Measurements from ENCODE around the gene ZNF804B. TPM values are rescaled to one million over a fixed set of nuclear protein-coding genes. Genes with fewer than 3 reads are reported as not detected.

Gene ZNF804B
- total and polyA plus RNA-seq, 4 donors: not detected

- TF ChIP-seq, protein P1, sequence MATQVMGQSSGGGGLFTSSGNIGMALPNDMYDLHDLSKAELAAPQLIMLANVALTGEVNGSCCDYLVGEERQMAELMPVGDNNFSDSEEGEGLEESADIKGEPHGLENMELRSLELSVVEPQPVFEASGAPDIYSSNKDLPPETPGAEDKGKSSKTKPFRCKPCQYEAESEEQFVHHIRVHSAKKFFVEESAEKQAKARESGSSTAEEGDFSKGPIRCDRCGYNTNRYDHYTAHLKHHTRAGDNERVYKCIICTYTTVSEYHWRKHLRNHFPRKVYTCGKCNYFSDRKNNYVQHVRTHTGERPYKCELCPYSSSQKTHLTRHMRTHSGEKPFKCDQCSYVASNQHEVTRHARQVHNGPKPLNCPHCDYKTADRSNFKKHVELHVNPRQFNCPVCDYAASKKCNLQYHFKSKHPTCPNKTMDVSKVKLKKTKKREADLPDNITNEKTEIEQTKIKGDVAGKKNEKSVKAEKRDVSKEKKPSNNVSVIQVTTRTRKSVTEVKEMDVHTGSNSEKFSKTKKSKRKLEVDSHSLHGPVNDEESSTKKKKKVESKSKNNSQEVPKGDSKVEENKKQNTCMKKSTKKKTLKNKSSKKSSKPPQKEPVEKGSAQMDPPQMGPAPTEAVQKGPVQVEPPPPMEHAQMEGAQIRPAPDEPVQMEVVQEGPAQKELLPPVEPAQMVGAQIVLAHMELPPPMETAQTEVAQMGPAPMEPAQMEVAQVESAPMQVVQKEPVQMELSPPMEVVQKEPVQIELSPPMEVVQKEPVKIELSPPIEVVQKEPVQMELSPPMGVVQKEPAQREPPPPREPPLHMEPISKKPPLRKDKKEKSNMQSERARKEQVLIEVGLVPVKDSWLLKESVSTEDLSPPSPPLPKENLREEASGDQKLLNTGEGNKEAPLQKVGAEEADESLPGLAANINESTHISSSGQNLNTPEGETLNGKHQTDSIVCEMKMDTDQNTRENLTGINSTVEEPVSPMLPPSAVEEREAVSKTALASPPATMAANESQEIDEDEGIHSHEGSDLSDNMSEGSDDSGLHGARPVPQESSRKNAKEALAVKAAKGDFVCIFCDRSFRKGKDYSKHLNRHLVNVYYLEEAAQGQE (IDR thresholded peaks at IDR 0.05): no peak
- TF ChIP-seq FOXA1 (IDR thresholded peaks at IDR 0.05): no peak
- TF ChIP-seq HNF4G (IDR thresholded peaks at IDR 0.05): no peak
- H3K4me3 ChIP-seq (ENCODE audit: low read depth in 1 of 3, low read length in 3 of 3): no peak within 1 kb of the TSS
- H3K4me1 ChIP-seq (ENCODE audit: control insufficient read depth in 4 of 4, insufficient read depth in 4 of 4, low read length in 3 of 4): peaks cover 2 to 4% (median 3%) of the 10 kb centered on the region in 4 donors
- H3K9ac ChIP-seq (ENCODE audit: low read depth in 1 of 2, low read length in 2 of 2): no peak within 1 kb of the TSS
- H3K9me3 ChIP-seq (ENCODE audit: control insufficient read depth in 4 of 4, low read length in 3 of 4): no peaks in the 10 kb centered on the region
- no peak for DNase-seq (ENCODE audit: low spot score)
- no peak within 1 kb of the TSS for H3K27ac ChIP-seq (ENCODE audit: low read depth in 1 of 2, low read length in 2 of 2)
- no peaks in the 10 kb centered on the region for H3K27me3 ChIP-seq (ENCODE audit: control insufficient read depth in 4 of 4, insufficient read depth in 4 of 4, low read length in 3 of 4)
- H3K36me3 ChIP-seq (ENCODE audit: control insufficient read depth in 4 of 4, insufficient read depth in 3 of 4, low read depth in 1 of 4, low read length in 3 of 4): no peaks in the 10 kb centered on the region
- 91% methylated on average over 7 of the region's 7 CpGs for WGBS
Observed at GRCh38 chr7:88795553-88795952, 36.1 kb downstream of the ZNF804B start, which contains the start of gene TEX47. TEX47 (minus strand) TSS chr7:88795737; CDS start chr7:88794942, 795 bp downstream.

- Histone ChIP-seq H3K9ac (ENCODE audit: low read depth in 1 of 2, low read length in 2 of 2) (no peak overlapping the region), H3K4me1 (ENCODE audit: control insufficient read depth in 4 of 4, insufficient read depth in 4 of 4, low read length in 3 of 4) (peaks cover 0 to 3% (median 0%) of the 10 kb centered on the region in 4 donors), H3K36me3 (ENCODE audit: control insufficient read depth in 4 of 4, insufficient read depth in 3 of 4, low read depth in 1 of 4, low read length in 3 of 4) (no peaks in the 10 kb centered on the region), H3K27ac (ENCODE audit: low read depth in 1 of 2, low read length in 2 of 2) (no peak overlapping the region), H3K4me3 (ENCODE audit: low read depth in 1 of 3, low read length in 3 of 3) (no peak overlapping the region), H3K9me3 (ENCODE audit: control insufficient read depth in 4 of 4, low read length in 3 of 4) (no peaks in the 10 kb centered on the region), H3K27me3 (ENCODE audit: control insufficient read depth in 4 of 4, insufficient read depth in 4 of 4, low read length in 3 of 4) (no peaks in the 10 kb centered on the region)
- 77% methylated on average over 3 of the region's 3 CpGs for WGBS
- TF ChIP-seq FOXA1 (IDR thresholded peaks at IDR 0.05): no peak
- no peak for TF ChIP-seq CTCF (IDR thresholded peaks at IDR 0.05; ENCODE audit: low read depth, low read length, missing input control)
- no peak for TF ChIP-seq TAF1 (conservative IDR thresholded peaks at IDR 0.05)
- TF ChIP-seq SP1 (IDR thresholded peaks at IDR 0.05): no peak
- no peak for TF ChIP-seq JUND (IDR thresholded peaks at IDR 0.05)
- TF ChIP-seq, protein P1 (IDR thresholded peaks at IDR 0.05): no peak
- TF ChIP-seq RXRA (IDR thresholded peaks at IDR 0.05): no peak
- TF ChIP-seq YY1 (IDR thresholded peaks at IDR 0.05): no peak
- TF ChIP-seq EGR1 (IDR thresholded peaks at IDR 0.05; ENCODE audit: low read depth in 2 of 2): no peak
- TF ChIP-seq FOXA2 (IDR thresholded peaks at IDR 0.05): no peak
- no peak for TF ChIP-seq ATF3 (IDR thresholded peaks at IDR 0.05)
- no peak for TF ChIP-seq NR2F2 (IDR thresholded peaks at IDR 0.05)
- no peak for TF ChIP-seq RAD21 (IDR thresholded peaks at IDR 0.05)
- no peak for TF ChIP-seq GABPA (IDR thresholded peaks at IDR 0.05 in 1 of 2, conservative IDR thresholded peaks at IDR 0.05 in 1 of 2)
- TF ChIP-seq, protein P2, sequence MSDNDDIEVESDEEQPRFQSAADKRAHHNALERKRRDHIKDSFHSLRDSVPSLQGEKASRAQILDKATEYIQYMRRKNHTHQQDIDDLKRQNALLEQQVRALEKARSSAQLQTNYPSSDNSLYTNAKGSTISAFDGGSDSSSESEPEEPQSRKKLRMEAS (IDR thresholded peaks at IDR 0.05): no peak
- TF ChIP-seq, protein P3, sequence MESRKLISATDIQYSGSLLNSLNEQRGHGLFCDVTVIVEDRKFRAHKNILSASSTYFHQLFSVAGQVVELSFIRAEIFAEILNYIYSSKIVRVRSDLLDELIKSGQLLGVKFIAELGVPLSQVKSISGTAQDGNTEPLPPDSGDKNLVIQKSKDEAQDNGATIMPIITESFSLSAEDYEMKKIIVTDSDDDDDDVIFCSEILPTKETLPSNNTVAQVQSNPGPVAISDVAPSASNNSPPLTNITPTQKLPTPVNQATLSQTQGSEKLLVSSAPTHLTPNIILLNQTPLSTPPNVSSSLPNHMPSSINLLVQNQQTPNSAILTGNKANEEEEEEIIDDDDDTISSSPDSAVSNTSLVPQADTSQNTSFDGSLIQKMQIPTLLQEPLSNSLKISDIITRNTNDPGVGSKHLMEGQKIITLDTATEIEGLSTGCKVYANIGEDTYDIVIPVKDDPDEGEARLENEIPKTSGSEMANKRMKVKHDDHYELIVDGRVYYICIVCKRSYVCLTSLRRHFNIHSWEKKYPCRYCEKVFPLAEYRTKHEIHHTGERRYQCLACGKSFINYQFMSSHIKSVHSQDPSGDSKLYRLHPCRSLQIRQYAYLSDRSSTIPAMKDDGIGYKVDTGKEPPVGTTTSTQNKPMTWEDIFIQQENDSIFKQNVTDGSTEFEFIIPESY (IDR thresholded peaks at IDR 0.05): no peak
- no peak for DNase-seq (ENCODE audit: low spot score)
Observed at GRCh38 chr7:88801046-88801445, 41.5 kb downstream of the ZNF804B start.

All from liver (tissue), 9 donors.